Tibial nerve (tissue), 3 donors: ENCODE data around the gene CTU2.

Experiments used
- POLR2A ChIP-seq, 2 donors: fragments of 450-650 bp; IDR thresholded peaks; one replicate each; pipeline ENCODE4 v1.6.1; 2017; ENCODE audit warnings: antibody characterized with exemption in 2 of 2, mild to moderate bottlenecking in 2 of 2, moderate library complexity in 2 of 2
- TF ChIP-seq, protein P1 (sequence below), 5 experiments: fragments of 200-600 bp in 3 of 5; fragments of 450-650 bp in 2 of 5; sonication (generic) in 3 of 5; IDR thresholded peaks; one replicate each; pipeline ENCODE4 v1.5.1; 2016 to 2019; ENCODE audit warnings: antibody characterized with exemption in 5 of 5, mild to moderate bottlenecking in 3 of 5, moderate library complexity in 2 of 5

DNA sequence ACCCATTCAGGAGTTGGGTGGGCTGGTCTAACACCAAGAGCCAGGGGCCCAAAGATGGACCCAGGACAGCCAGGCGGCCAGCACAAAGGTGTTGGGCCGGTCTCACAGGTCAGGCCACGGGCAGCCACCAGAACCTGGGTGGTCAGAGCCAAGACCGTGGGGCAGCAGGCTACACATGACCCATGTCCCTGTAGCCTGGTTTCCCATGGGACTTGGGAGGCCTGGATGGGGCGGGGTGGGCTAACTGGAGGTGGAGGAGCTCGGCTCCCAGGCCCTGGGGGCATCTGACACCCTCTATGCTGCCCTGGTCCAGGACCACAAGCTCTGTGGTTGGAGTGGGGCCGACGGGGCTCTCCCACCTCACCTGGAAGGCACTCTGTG lies 17.2 kb downstream of the CTU2 start:
- no peak for TF ChIP-seq POLR2A (IDR thresholded peaks at IDR 0.05)
- TF ChIP-seq, protein P1, sequence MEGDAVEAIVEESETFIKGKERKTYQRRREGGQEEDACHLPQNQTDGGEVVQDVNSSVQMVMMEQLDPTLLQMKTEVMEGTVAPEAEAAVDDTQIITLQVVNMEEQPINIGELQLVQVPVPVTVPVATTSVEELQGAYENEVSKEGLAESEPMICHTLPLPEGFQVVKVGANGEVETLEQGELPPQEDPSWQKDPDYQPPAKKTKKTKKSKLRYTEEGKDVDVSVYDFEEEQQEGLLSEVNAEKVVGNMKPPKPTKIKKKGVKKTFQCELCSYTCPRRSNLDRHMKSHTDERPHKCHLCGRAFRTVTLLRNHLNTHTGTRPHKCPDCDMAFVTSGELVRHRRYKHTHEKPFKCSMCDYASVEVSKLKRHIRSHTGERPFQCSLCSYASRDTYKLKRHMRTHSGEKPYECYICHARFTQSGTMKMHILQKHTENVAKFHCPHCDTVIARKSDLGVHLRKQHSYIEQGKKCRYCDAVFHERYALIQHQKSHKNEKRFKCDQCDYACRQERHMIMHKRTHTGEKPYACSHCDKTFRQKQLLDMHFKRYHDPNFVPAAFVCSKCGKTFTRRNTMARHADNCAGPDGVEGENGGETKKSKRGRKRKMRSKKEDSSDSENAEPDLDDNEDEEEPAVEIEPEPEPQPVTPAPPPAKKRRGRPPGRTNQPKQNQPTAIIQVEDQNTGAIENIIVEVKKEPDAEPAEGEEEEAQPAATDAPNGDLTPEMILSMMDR (IDR thresholded peaks at IDR 0.05), result no peak
